G401.6 (cell line): ENCODE data around the gene ERI2.
A peak's percentile ranks its signal among the peaks of the same experiment; 100 is the strongest.
"Not testable (repeated sequence)": the region's sequence is repeated elsewhere in the genome, so short reads cannot be mapped to it uniquely, and the experiment has no call there.

Source experiments
- FAIRE-seq: peaks from 2 replicates; lab custom pipeline; 2012; peaks lifted over from hg19 to GRCh38; lab: Jason Lieb, UNC

The ERI2 gene

GRCh38 chr16:20818929-20819585 lies 12.8 kb upstream of the ERI2 start:
- no peak for FAIRE-seq

- no peak for FAIRE-seq
Observed at GRCh38 chr16:20814784-20815183, 8.5 kb upstream of the ERI2 start.

- no peak for FAIRE-seq
Observed at GRCh38 chr16:20812510-20812909, 6.2 kb upstream of the ERI2 start.

GRCh38 chr16:20811889-20812439 lies 5.7 kb upstream of the ERI2 start:
- no peak for FAIRE-seq

- no peak for FAIRE-seq
Observed at GRCh38 chr16:20807862-20808261, 1.6 kb upstream of the ERI2 start.

GRCh38 chr16:20805684-20806167 lies 546 bp downstream of the ERI2 start:
- FAIRE-seq, result not testable (repeated sequence)

- FAIRE-seq, result no peak
Observed at GRCh38 chr16:20803561-20804214, 2.6 kb downstream of the ERI2 start.

- FAIRE-seq, result peak; percentile 8
Observed at GRCh38 chr16:20803192-20803560, 3.1 kb downstream of the ERI2 start.

GRCh38 chr16:20801278-20801677 lies 5.0 kb downstream of the ERI2 start:
- FAIRE-seq, result no peak

- FAIRE-seq, result peak; percentile 97
Observed at GRCh38 chr16:20799599-20799998, 6.7 kb downstream of the ERI2 start.

GRCh38 chr16:20798364-20798763 lies 7.9 kb downstream of the ERI2 start:
- no peak for FAIRE-seq

GRCh38 chr16:20791923-20792612 lies 14.2 kb downstream of the ERI2 start:
- no peak for FAIRE-seq

GRCh38 chr16:20789130-20789529 lies 17.1 kb downstream of the ERI2 start:
- no peak for FAIRE-seq

GRCh38 chr16:20784204-20784603 lies 22.1 kb downstream of the ERI2 start:
- FAIRE-seq, result no peak

GRCh38 chr16:20782470-20782869 lies 23.8 kb downstream of the ERI2 start:
- FAIRE-seq, result no peak

- no peak for FAIRE-seq
Observed at GRCh38 chr16:20781697-20782096, 24.6 kb downstream of the ERI2 start.

GRCh38 chr16:20774703-20775362 lies 31.4 kb downstream of the ERI2 start:
- FAIRE-seq, result no peak

- no peak for FAIRE-seq
Observed at GRCh38 chr16:20773679-20774078, 32.6 kb downstream of the ERI2 start.

- FAIRE-seq, result no peak
Observed at GRCh38 chr16:20768818-20769217, 37.5 kb downstream of the ERI2 start.

- FAIRE-seq, result no peak
Observed at GRCh38 chr16:20768121-20768520, 38.2 kb downstream of the ERI2 start.

GRCh38 chr16:20767577-20767976 lies 38.7 kb downstream of the ERI2 start:
- FAIRE-seq, result no peak

- no peak for FAIRE-seq
Observed at GRCh38 chr16:20766294-20766693, 40.0 kb downstream of the ERI2 start.

- no peak for FAIRE-seq
Observed at GRCh38 chr16:20765732-20766131, 40.5 kb downstream of the ERI2 start.
